ENCODE results near the gene SNORC.

- TF ChIP-seq CTCF (conservative IDR thresholded peaks at IDR 0.05; ENCODE audit: low read depth, low read length) = no peak
- no peak for TF ChIP-seq POLR2A (IDR thresholded peaks at IDR 0.05; ENCODE audit: low read depth, low read length)
- no peak for TF ChIP-seq ELK1 (IDR thresholded peaks at IDR 0.05; ENCODE audit: borderline replicate concordance, low read depth, low read length)
- no peak for TF ChIP-seq NFE2L2 (IDR thresholded peaks at IDR 0.05; ENCODE audit: low read depth, low read length)
- no peak for TF ChIP-seq CEBPB (IDR thresholded peaks at IDR 0.05; ENCODE audit: low read depth, low read length)
- no peak for TF ChIP-seq MAFK (IDR thresholded peaks at IDR 0.05; ENCODE audit: low read depth, low read length)
- TF ChIP-seq CHD1 (IDR thresholded peaks at IDR 0.05; ENCODE audit: low read depth, low read length) = no peak
- TF ChIP-seq MXI1 (IDR thresholded peaks at IDR 0.05; ENCODE audit: borderline replicate concordance, low read depth, low read length) = no peak
- no peak for TF ChIP-seq RAD21 (IDR thresholded peaks at IDR 0.05; ENCODE audit: low read length)
- no peak for TF ChIP-seq USF2 (IDR thresholded peaks at IDR 0.05; ENCODE audit: low read depth, low read length)
- TF ChIP-seq MAZ (IDR thresholded peaks at IDR 0.05; ENCODE audit: borderline replicate concordance, low read depth, low read length) = no peak
- TF ChIP-seq BHLHE40 (IDR thresholded peaks at IDR 0.05; ENCODE audit: low read depth, low read length) = no peak
- no peak for TF ChIP-seq SMC3 (IDR thresholded peaks at IDR 0.05; ENCODE audit: low read depth, low read length)
- TF ChIP-seq FOS (IDR thresholded peaks at IDR 0.05; ENCODE audit: low read depth, low read length) = no peak
Measured at GRCh38 chr2:232925821-232926156, 55.7 kb downstream of the SNORC start.
